ENCODE measurements around the gene COPS9. TPM values are rescaled to one million over a fixed set of nuclear protein-coding genes. Genes with fewer than 3 reads are reported as not detected.

Gene COPS9
- total and polyA plus RNA-seq, 12 donors, result 63.7 to 469 (median 152) TPM

- H3K36me3 ChIP-seq (replicated peaks in 1 of 2), result no peaks in the 10 kb centered on the region
- no peak overlapping the region for H3K27ac ChIP-seq
- intact Hi-C loops (cut with DNase I), result no loop called here
- H3K4me3 ChIP-seq, result no peak overlapping the region
- no peak for TF ChIP-seq CTCF (IDR thresholded peaks at IDR 0.05)
- TF ChIP-seq POLR2A (IDR thresholded peaks at IDR 0.05), result no peak
- 47 to 60% (median 52%) methylated on average over 1 to 6 of the region's 6 CpGs for WGBS, 4 donors
- no peaks in the 10 kb centered on the region for H3K27me3 ChIP-seq
- DNase-seq, result no peak
- H3K4me1 ChIP-seq (replicated peaks in 1 of 2), result no peaks in the 10 kb centered on the region
- H3K9me3 ChIP-seq (replicated peaks in 1 of 3), result no peaks in the 10 kb centered on the region
Observed at GRCh38 chr2:240107477-240107796, 28.7 kb downstream of the COPS9 start.

- H3K36me3 ChIP-seq (replicated peaks in 1 of 2), result no peaks in the 10 kb centered on the region
- no peak overlapping the region for H3K4me3 ChIP-seq
- H3K4me1 ChIP-seq (replicated peaks in 1 of 2), result no peaks in the 10 kb centered on the region
- intact Hi-C loops (cut with DNase I), result no loop called here
- H3K27me3 ChIP-seq, result no peaks in the 10 kb centered on the region
- H3K27ac ChIP-seq, result no peak overlapping the region
- TF ChIP-seq POLR2A (IDR thresholded peaks at IDR 0.05) (no peak), CTCF (IDR thresholded peaks at IDR 0.05) (no peak)
- DNase-seq, result no peak
- no peaks in the 10 kb centered on the region for H3K9me3 ChIP-seq (replicated peaks in 1 of 3)
- 67 to 73% (median 69%) methylated on average over 14 to 17 of the region's 17 CpGs for WGBS, 4 donors
Observed at GRCh38 chr2:240106765-240107476, 29.2 kb downstream of the COPS9 start.

GRCh38 chr2:240105982-240106381 lies 30.1 kb downstream of the COPS9 start:
- H3K27me3 ChIP-seq, result no peaks in the 10 kb centered on the region
- H3K4me3 ChIP-seq, result no peak overlapping the region
- DNase-seq, result no peak
- intact Hi-C loops (cut with DNase I), result no loop called here
- no peaks in the 10 kb centered on the region for H3K9me3 ChIP-seq (replicated peaks in 1 of 3)
- H3K36me3 ChIP-seq (replicated peaks in 1 of 2), result no peaks in the 10 kb centered on the region
- no peaks in the 10 kb centered on the region for H3K4me1 ChIP-seq (replicated peaks in 1 of 2)
- 66 to 96% (median 73%) methylated on average over 4 to 11 of the region's 11 CpGs for WGBS, 4 donors
- no peak overlapping the region for H3K27ac ChIP-seq
- TF ChIP-seq CTCF (IDR thresholded peaks at IDR 0.05) (no peak), POLR2A (IDR thresholded peaks at IDR 0.05) (no peak)

- TF ChIP-seq CTCF (IDR thresholded peaks at IDR 0.05) (no peak), POLR2A (IDR thresholded peaks at IDR 0.05) (no peak)
- intact Hi-C loops (cut with DNase I), result no loop called here
- no peak overlapping the region for H3K4me3 ChIP-seq
- peaks cover 1% of the 10 kb centered on the region for H3K27me3 ChIP-seq
- DNase-seq, result no peak
- no peaks in the 10 kb centered on the region for H3K36me3 ChIP-seq (replicated peaks in 1 of 2)
- no peaks in the 10 kb centered on the region for H3K4me1 ChIP-seq (replicated peaks in 1 of 2)
- H3K9me3 ChIP-seq (replicated peaks in 1 of 3), result no peaks in the 10 kb centered on the region
- 58 to 81% (median 77%) methylated on average over 4 of the region's 4 CpGs for WGBS, 4 donors
- no peak overlapping the region for H3K27ac ChIP-seq
Observed at GRCh38 chr2:240103136-240103535, 33.0 kb downstream of the COPS9 start.
